ENCODE data around the gene ZNF598.

Gene ZNF598

GRCh38 chr16:2033057-2033908 lies 23.7 kb upstream of the ZNF598 start:
- peaks cover 7 to 22% of the 10 kb centered on the region in 2 donors for H3K4me1 ChIP-seq (ENCODE audit: control insufficient read depth in 2 of 2, insufficient read depth in 1 of 2, low read depth in 1 of 2, low read length in 2 of 2)
- H3K14ac ChIP-seq (ENCODE audit: low read length), result peak overlapping the region; percentile 17
- no peak overlapping the region for H4K91ac ChIP-seq (ENCODE audit: low read depth, low read length, poor library complexity)
- peak overlapping the region; percentile 82 for H2BK5ac ChIP-seq (ENCODE audit: low read length)
- H2AK5ac ChIP-seq (ENCODE audit: low read depth, low read length), result peak overlapping the region; percentile 74
- H2BK120ac ChIP-seq (ENCODE audit: low read depth, low read length), result no peak overlapping the region
- no peak overlapping the region for H3K4me2 ChIP-seq (ENCODE audit: insufficient read depth, low read length, poor library complexity, severe bottlenecking)
- no peaks in the 10 kb centered on the region for H3K36me3 ChIP-seq (replicated peaks in 1 of 2; ENCODE audit: control insufficient read depth in 2 of 2, insufficient read depth in 2 of 2, low read length in 2 of 2)
- no peak overlapping the region for H4K8ac ChIP-seq (ENCODE audit: low read depth, low read length)
- H3K4me3 ChIP-seq (ENCODE audit: low read length in 2 of 2), result no peak overlapping the region
- H3K9ac ChIP-seq (ENCODE audit: low read depth, low read length, poor library complexity), result peak overlapping the region; percentile 60
- peaks cover 0 to 7% (median under 1%) of the 10 kb centered on the region in 3 experiments for H3K27me3 ChIP-seq (ENCODE audit: control insufficient read depth in 3 of 3, insufficient read depth in 3 of 3, low read depth in 1 of 3, low read length in 3 of 3)
- DNase-seq (ENCODE audit: low spot score), result no peak
- H3K9me3 ChIP-seq (replicated peaks in 1 of 2; ENCODE audit: control insufficient read depth in 2 of 2, insufficient read depth in 1 of 2, low read depth in 1 of 2, low read length in 2 of 2), result peaks cover 0 to under 1% of the 10 kb centered on the region in 2 donors
- H2BK15ac ChIP-seq (ENCODE audit: low read length), result no peak overlapping the region
- H3K18ac ChIP-seq (ENCODE audit: low read length), result peak overlapping the region; percentile 64
- H3K79me1 ChIP-seq (ENCODE audit: low read depth, low read length), result peaks cover 7% of the 10 kb centered on the region
- WGBS, 2 donors (ENCODE audit: extremely low coverage in 2 of 2, insufficient read length in 2 of 2, insufficient replicate concordance in 1 of 2), result no CpG with 5 or more reads among the region's 37 CpGs
- peak overlapping the region; percentile 93 for H3K23ac ChIP-seq (ENCODE audit: low read depth, low read length, poor library complexity)
- H3K27ac ChIP-seq (replicated peaks; ENCODE audit: low read length), result no peak overlapping the region
- H3K4ac ChIP-seq (ENCODE audit: low read length), result no peak overlapping the region
- peak overlapping the region; percentile 90 for H2AFZ ChIP-seq (ENCODE audit: low read length)
- peak overlapping the region; percentile 84 for H2BK12ac ChIP-seq (ENCODE audit: low read length)

GRCh38 chr16:2032285-2033056 lies 22.9 kb upstream of the ZNF598 start:
- H3K18ac ChIP-seq (ENCODE audit: low read length), result peak overlapping the region; percentile 57
- H2BK12ac ChIP-seq (ENCODE audit: low read length), result peak overlapping the region; percentile 22
- peaks cover 1 to 15% (median 9%) of the 10 kb centered on the region in 3 experiments for H3K27me3 ChIP-seq (ENCODE audit: control insufficient read depth in 3 of 3, insufficient read depth in 3 of 3, low read depth in 1 of 3, low read length in 3 of 3)
- no peak for DNase-seq (ENCODE audit: low spot score)
- H4K8ac ChIP-seq (ENCODE audit: low read depth, low read length), result no peak overlapping the region
- peaks cover 7% of the 10 kb centered on the region for H3K79me1 ChIP-seq (ENCODE audit: low read depth, low read length)
- H3K36me3 ChIP-seq (replicated peaks in 1 of 2; ENCODE audit: control insufficient read depth in 2 of 2, insufficient read depth in 2 of 2, low read length in 2 of 2), result no peaks in the 10 kb centered on the region
- H3K9me3 ChIP-seq (replicated peaks in 1 of 2; ENCODE audit: control insufficient read depth in 2 of 2, insufficient read depth in 1 of 2, low read depth in 1 of 2, low read length in 2 of 2), result peaks cover 2 to 5% of the 10 kb centered on the region in 2 donors
- H2BK120ac ChIP-seq (ENCODE audit: low read depth, low read length), result no peak overlapping the region
- H3K4me1 ChIP-seq (ENCODE audit: control insufficient read depth in 2 of 2, insufficient read depth in 1 of 2, low read depth in 1 of 2, low read length in 2 of 2), result peaks cover 9 to 21% of the 10 kb centered on the region in 2 donors
- no CpG with 5 or more reads among the region's 15 CpGs for WGBS, 2 donors (ENCODE audit: extremely low coverage in 2 of 2, insufficient read length in 2 of 2, insufficient replicate concordance in 1 of 2)
- H2AK5ac ChIP-seq (ENCODE audit: low read depth, low read length), result peak overlapping the region; percentile 10
- no peak overlapping the region for H3K14ac ChIP-seq (ENCODE audit: low read length)
- H3K27ac ChIP-seq (replicated peaks; ENCODE audit: low read length), result no peak overlapping the region
- peak overlapping the region; percentile 43 for H3K23ac ChIP-seq (ENCODE audit: low read depth, low read length, poor library complexity)
- peak overlapping the region; percentile 81 for H2BK15ac ChIP-seq (ENCODE audit: low read length)
- H3K4me2 ChIP-seq (ENCODE audit: insufficient read depth, low read length, poor library complexity, severe bottlenecking), result no peak overlapping the region
- no peak overlapping the region for H2BK5ac ChIP-seq (ENCODE audit: low read length)
- H4K91ac ChIP-seq (ENCODE audit: low read depth, low read length, poor library complexity), result no peak overlapping the region
- H3K4ac ChIP-seq (ENCODE audit: low read length), result no peak overlapping the region
- H2AFZ ChIP-seq (ENCODE audit: low read length), result no peak overlapping the region
- H3K4me3 ChIP-seq (ENCODE audit: low read length in 2 of 2), result no peak overlapping the region
- peak overlapping the region; percentile 21 for H3K9ac ChIP-seq (ENCODE audit: low read depth, low read length, poor library complexity)

- Histone ChIP-seq H4K8ac (ENCODE audit: low read depth, low read length) (no peak overlapping the region), H3K79me1 (ENCODE audit: low read depth, low read length) (peaks cover 7% of the 10 kb centered on the region), H2BK12ac (ENCODE audit: low read length) (no peak overlapping the region), H3K4me3 (ENCODE audit: low read length in 2 of 2) (no peak overlapping the region), H3K4me2 (ENCODE audit: insufficient read depth, low read length, poor library complexity, severe bottlenecking) (no peak overlapping the region), H3K23ac (ENCODE audit: low read depth, low read length, poor library complexity) (no peak overlapping the region), H3K36me3 (replicated peaks in 1 of 2; ENCODE audit: control insufficient read depth in 2 of 2, insufficient read depth in 2 of 2, low read length in 2 of 2) (no peaks in the 10 kb centered on the region), H2BK15ac (ENCODE audit: low read length) (no peak overlapping the region), H2BK5ac (ENCODE audit: low read length) (no peak overlapping the region), H3K27me3 (ENCODE audit: control insufficient read depth in 3 of 3, insufficient read depth in 3 of 3, low read depth in 1 of 3, low read length in 3 of 3) (peaks cover 3 to 22% (median 20%) of the 10 kb centered on the region in 3 experiments), H3K4me1 (ENCODE audit: control insufficient read depth in 2 of 2, insufficient read depth in 1 of 2, low read depth in 1 of 2, low read length in 2 of 2) (peaks cover 13 to 23% of the 10 kb centered on the region in 2 donors), H3K4ac (ENCODE audit: low read length) (no peak overlapping the region), H3K14ac (ENCODE audit: low read length) (peak overlapping the region; percentile 38), H3K9me3 (replicated peaks in 1 of 2; ENCODE audit: control insufficient read depth in 2 of 2, insufficient read depth in 1 of 2, low read depth in 1 of 2, low read length in 2 of 2) (peaks cover 2 to 5% of the 10 kb centered on the region in 2 donors), H3K9ac (ENCODE audit: low read depth, low read length, poor library complexity) (no peak overlapping the region), H3K27ac (replicated peaks; ENCODE audit: low read length) (no peak overlapping the region), H3K18ac (ENCODE audit: low read length) (no peak overlapping the region), H4K91ac (ENCODE audit: low read depth, low read length, poor library complexity) (no peak overlapping the region), H2AFZ (ENCODE audit: low read length) (no peak overlapping the region), H2AK5ac (ENCODE audit: low read depth, low read length) (no peak overlapping the region), H2BK120ac (ENCODE audit: low read depth, low read length) (no peak overlapping the region)
- no CpG with 5 or more reads among the region's 11 CpGs for WGBS, 2 donors (ENCODE audit: extremely low coverage in 2 of 2, insufficient read length in 2 of 2, insufficient replicate concordance in 1 of 2)
- no peak for DNase-seq (ENCODE audit: low spot score)
Observed at GRCh38 chr16:2031081-2031577, 21.5 kb upstream of the ZNF598 start.
